ENCODE measurements around the gene CTIF. TPM values are rescaled to one million over a fixed set of nuclear protein-coding genes. Genes with fewer than 3 reads are reported as not detected.

CTIF gene
- total and polyA plus RNA-seq, 2 experiments from 2014 or later: 8.6 to 14.4 TPM

DNA sequence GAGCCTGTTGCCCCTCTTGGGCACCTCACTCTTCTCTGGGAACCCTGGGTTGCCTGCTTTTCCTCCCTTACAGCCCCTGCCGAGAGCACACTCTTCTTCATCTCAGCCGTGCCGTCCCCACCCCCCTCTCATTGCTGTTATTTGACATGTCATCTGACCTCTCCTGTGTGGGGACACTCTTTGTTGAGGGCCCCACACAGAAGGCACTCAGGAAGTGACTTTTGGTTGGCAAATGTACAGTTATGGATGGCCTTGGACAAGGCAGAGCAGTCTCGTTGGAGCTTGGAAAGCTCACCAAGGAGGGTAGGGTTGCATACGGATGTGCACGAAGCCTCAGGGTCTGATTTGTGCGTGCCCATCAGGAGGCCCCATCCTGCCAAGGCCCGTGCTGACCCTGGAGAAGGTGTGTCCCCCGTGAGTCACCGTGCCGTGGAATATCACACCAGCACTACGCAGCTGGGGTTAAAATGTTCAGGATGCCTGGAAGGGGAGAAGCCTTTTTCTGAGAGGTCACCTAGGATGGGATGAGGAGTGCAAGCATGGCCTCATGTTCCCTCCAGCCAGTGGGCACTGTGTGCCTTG lies 93.9 kb downstream of the CTIF start:
- ATAC-seq (no peak), DNase-seq (ENCODE audit: low spot score) (no peak)
- H3K4me3 ChIP-seq: no peak overlapping the region
- no peak overlapping the region for H3K4me2 ChIP-seq
- TF ChIP-seq ZNF114 (CRISPR knock-in tag; IDR thresholded peaks at IDR 0.05): no peak
- no peak for TF ChIP-seq ZNF331 (CRISPR knock-in tag; IDR thresholded peaks at IDR 0.05; ENCODE audit: low read depth)
- TF ChIP-seq CREB1 (CRISPR knock-in tag; IDR thresholded peaks at IDR 0.05; ENCODE audit: low read depth): no peak
- TF ChIP-seq EZH2 (IDR thresholded peaks at IDR 0.05; ENCODE audit: low read depth, unreplicated experiment): no peak
- TF ChIP-seq, protein P1, sequence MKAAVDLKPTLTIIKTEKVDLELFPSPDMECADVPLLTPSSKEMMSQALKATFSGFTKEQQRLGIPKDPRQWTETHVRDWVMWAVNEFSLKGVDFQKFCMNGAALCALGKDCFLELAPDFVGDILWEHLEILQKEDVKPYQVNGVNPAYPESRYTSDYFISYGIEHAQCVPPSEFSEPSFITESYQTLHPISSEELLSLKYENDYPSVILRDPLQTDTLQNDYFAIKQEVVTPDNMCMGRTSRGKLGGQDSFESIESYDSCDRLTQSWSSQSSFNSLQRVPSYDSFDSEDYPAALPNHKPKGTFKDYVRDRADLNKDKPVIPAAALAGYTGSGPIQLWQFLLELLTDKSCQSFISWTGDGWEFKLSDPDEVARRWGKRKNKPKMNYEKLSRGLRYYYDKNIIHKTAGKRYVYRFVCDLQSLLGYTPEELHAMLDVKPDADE (IDR thresholded peaks at IDR 0.05): no peak
- no peak for TF ChIP-seq JUNB (IDR thresholded peaks at IDR 0.05; ENCODE audit: unreplicated experiment)
- TF ChIP-seq, protein P2, sequence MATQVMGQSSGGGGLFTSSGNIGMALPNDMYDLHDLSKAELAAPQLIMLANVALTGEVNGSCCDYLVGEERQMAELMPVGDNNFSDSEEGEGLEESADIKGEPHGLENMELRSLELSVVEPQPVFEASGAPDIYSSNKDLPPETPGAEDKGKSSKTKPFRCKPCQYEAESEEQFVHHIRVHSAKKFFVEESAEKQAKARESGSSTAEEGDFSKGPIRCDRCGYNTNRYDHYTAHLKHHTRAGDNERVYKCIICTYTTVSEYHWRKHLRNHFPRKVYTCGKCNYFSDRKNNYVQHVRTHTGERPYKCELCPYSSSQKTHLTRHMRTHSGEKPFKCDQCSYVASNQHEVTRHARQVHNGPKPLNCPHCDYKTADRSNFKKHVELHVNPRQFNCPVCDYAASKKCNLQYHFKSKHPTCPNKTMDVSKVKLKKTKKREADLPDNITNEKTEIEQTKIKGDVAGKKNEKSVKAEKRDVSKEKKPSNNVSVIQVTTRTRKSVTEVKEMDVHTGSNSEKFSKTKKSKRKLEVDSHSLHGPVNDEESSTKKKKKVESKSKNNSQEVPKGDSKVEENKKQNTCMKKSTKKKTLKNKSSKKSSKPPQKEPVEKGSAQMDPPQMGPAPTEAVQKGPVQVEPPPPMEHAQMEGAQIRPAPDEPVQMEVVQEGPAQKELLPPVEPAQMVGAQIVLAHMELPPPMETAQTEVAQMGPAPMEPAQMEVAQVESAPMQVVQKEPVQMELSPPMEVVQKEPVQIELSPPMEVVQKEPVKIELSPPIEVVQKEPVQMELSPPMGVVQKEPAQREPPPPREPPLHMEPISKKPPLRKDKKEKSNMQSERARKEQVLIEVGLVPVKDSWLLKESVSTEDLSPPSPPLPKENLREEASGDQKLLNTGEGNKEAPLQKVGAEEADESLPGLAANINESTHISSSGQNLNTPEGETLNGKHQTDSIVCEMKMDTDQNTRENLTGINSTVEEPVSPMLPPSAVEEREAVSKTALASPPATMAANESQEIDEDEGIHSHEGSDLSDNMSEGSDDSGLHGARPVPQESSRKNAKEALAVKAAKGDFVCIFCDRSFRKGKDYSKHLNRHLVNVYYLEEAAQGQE (IDR thresholded peaks at IDR 0.05; ENCODE audit: unreplicated experiment): no peak
- TF ChIP-seq, protein P3, sequence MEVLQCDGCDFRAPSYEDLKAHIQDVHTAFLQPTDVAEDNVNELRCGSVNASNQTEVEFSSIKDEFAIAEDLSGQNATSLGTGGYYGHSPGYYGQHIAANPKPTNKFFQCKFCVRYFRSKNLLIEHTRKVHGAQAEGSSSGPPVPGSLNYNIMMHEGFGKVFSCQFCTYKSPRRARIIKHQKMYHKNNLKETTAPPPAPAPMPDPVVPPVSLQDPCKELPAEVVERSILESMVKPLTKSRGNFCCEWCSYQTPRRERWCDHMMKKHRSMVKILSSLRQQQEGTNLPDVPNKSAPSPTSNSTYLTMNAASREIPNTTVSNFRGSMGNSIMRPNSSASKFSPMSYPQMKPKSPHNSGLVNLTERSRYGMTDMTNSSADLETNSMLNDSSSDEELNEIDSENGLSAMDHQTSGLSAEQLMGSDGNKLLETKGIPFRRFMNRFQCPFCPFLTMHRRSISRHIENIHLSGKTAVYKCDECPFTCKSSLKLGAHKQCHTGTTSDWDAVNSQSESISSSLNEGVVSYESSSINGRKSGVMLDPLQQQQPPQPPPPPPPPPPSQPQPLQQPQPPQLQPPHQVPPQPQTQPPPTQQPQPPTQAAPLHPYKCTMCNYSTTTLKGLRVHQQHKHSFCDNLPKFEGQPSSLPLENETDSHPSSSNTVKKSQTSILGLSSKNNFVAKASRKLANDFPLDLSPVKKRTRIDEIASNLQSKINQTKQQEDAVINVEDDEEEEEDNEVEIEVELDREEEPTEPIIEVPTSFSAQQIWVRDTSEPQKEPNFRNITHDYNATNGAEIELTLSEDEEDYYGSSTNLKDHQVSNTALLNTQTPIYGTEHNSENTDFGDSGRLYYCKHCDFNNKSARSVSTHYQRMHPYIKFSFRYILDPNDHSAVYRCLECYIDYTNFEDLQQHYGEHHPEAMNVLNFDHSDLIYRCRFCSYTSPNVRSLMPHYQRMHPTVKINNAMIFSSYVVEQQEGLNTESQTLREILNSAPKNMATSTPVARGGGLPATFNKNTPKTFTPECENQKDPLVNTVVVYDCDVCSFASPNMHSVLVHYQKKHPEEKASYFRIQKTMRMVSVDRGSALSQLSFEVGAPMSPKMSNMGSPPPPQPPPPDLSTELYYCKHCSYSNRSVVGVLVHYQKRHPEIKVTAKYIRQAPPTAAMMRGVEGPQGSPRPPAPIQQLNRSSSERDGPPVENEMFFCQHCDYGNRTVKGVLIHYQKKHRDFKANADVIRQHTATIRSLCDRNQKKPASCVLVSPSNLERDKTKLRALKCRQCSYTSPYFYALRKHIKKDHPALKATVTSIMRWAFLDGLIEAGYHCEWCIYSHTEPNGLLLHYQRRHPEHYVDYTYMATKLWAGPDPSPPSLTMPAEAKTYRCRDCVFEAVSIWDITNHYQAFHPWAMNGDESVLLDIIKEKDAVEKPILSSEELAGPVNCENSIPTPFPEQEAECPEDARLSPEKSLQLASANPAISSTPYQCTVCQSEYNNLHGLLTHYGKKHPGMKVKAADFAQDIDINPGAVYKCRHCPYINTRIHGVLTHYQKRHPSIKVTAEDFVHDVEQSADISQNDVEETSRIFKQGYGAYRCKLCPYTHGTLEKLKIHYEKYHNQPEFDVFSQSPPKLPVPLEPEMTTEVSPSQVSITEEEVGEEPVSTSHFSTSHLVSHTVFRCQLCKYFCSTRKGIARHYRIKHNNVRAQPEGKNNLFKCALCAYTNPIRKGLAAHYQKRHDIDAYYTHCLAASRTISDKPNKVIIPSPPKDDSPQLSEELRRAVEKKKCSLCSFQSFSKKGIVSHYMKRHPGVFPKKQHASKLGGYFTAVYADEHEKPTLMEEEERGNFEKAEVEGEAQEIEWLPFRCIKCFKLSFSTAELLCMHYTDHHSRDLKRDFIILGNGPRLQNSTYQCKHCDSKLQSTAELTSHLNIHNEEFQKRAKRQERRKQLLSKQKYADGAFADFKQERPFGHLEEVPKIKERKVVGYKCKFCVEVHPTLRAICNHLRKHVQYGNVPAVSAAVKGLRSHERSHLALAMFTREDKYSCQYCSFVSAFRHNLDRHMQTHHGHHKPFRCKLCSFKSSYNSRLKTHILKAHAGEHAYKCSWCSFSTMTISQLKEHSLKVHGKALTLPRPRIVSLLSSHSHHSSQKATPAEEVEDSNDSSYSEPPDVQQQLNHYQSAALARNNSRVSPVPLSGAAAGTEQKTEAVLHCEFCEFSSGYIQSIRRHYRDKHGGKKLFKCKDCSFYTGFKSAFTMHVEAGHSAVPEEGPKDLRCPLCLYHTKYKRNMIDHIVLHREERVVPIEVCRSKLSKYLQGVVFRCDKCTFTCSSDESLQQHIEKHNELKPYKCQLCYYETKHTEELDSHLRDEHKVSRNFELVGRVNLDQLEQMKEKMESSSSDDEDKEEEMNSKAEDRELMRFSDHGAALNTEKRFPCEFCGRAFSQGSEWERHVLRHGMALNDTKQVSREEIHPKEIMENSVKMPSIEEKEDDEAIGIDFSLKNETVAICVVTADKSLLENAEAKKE (CRISPR knock-in tag; IDR thresholded peaks at IDR 0.05): no peak
- TF ChIP-seq EZH2phosphoT487 (IDR thresholded peaks at IDR 0.05; ENCODE audit: unreplicated experiment): no peak
- no peak for TF ChIP-seq STAT1 (IDR thresholded peaks at IDR 0.05; ENCODE audit: unreplicated experiment)
- TF ChIP-seq NANOG (IDR thresholded peaks at IDR 0.05; ENCODE audit: borderline replicate concordance): no peak
- TF ChIP-seq, protein P4, sequence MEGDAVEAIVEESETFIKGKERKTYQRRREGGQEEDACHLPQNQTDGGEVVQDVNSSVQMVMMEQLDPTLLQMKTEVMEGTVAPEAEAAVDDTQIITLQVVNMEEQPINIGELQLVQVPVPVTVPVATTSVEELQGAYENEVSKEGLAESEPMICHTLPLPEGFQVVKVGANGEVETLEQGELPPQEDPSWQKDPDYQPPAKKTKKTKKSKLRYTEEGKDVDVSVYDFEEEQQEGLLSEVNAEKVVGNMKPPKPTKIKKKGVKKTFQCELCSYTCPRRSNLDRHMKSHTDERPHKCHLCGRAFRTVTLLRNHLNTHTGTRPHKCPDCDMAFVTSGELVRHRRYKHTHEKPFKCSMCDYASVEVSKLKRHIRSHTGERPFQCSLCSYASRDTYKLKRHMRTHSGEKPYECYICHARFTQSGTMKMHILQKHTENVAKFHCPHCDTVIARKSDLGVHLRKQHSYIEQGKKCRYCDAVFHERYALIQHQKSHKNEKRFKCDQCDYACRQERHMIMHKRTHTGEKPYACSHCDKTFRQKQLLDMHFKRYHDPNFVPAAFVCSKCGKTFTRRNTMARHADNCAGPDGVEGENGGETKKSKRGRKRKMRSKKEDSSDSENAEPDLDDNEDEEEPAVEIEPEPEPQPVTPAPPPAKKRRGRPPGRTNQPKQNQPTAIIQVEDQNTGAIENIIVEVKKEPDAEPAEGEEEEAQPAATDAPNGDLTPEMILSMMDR (conservative IDR thresholded peaks at IDR 0.05; ENCODE audit: low read depth in 2 of 2): no peak
- TF ChIP-seq POLR2AphosphoS5 (IDR thresholded peaks at IDR 0.05; ENCODE audit: low read depth): no peak
- no peaks in the 10 kb centered on the region for H3K27me3 ChIP-seq (ENCODE audit: insufficient read depth)
- H3K4me1 ChIP-seq (ENCODE audit: insufficient read depth): peaks cover 5% of the 10 kb centered on the region; the same call in 1 of the 2 replicates
- no peak overlapping the region for H3K27ac ChIP-seq (ENCODE audit: low read depth)
- Mint-ChIP-seq H3K4me3 (no peak overlapping the region), H3K27me3 (ENCODE audit: insufficient read depth, low read depth, poor library complexity) (peaks cover 8% of the 10 kb centered on the region), H3K4me1 (peaks cover 22% of the 10 kb centered on the region), H3K9me3 (no peaks in the 10 kb centered on the region), H3K27ac (no peak overlapping the region), H3K36me3 (ENCODE audit: low read depth) (peaks cover 2% of the 10 kb centered on the region; the same call in 1 of the 3 replicates)
- no peaks in the 10 kb centered on the region for H3K9me2 ChIP-seq (ENCODE audit: insufficient read depth)
- H2AFZ ChIP-seq: no peak overlapping the region
- H3F3A ChIP-seq (replicated peaks; ENCODE audit: low read depth): no peaks in the 10 kb centered on the region
- H4K20me1 ChIP-seq (replicated peaks; ENCODE audit: insufficient read depth): no peaks in the 10 kb centered on the region
- H3K79me2 ChIP-seq (replicated peaks; ENCODE audit: insufficient read depth): no peaks in the 10 kb centered on the region
- no peaks in the 10 kb centered on the region for H3K36me3 ChIP-seq (ENCODE audit: insufficient read depth)
